SKM-1 (cell line): ENCODE results near the gene KIAA0513.
A peak's percentile ranks its signal among the peaks of the same experiment; 100 is the strongest.

ENCODE experiments used
- DNase-seq: peaks from one replicate; lab custom pipeline; 2025; ENCODE audit not compliant: unreplicated experiment; lab: John Stamatoyannopoulos, UW

The KIAA0513 gene

DNA sequence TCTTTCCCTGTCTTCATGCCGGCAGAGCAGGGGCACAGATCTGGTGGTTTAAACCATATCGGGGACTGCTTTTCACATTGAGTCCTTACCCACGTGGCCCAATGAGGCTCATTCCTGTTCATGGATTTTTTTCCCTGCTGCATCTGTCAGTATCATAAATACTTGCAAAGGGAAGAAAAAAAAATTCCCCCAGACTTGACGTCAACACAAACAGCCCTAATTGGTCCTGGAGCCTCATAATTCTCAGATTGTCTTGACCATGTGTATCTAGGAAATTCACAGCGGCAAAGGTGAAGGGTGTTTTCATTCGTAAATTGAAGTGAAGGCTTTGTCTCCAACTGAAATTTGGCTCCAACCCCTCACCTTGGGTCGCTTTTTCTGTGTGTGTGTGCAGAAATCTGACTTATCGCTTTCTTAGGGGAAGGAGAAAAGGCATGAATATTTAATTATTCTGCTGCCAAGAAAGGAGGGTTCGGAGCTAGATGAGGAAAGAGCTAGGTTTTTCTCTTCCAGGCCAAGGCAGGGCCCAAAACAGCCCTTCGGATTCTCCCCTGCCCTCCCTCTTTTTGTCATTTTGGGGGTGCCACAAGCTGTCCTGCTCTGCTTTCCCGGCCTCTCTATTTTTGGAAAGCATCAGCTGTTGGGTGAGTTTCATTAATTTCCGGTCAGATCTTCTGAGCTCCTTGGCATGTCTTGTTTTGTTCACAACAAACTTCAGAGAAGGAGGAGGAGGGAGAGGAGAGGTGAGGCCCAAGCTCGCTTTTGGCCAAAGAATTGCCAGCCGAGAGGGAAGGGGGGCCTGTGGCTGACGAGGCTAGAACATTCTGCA, 102.5 kb downstream of the KIAA0513 start:
- DNase-seq, result no peak

DNA sequence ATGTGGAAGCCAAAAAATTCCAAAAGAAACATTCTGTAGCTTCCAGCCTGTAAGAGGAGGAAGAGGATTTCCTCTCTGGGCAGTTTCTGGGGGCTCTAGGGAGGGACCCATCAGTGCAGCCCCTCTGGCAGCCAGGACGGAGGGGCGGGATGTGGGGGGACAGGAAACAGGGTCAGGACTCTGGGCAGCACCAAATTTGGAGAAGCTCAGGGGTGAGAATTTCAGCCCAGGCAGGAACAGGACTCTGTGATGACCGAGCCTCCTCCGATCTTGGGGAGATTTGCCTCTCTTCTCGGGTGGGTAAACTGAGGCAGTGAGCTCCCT, 103.1 kb downstream of the KIAA0513 start:
- DNase-seq, result no peak

DNA sequence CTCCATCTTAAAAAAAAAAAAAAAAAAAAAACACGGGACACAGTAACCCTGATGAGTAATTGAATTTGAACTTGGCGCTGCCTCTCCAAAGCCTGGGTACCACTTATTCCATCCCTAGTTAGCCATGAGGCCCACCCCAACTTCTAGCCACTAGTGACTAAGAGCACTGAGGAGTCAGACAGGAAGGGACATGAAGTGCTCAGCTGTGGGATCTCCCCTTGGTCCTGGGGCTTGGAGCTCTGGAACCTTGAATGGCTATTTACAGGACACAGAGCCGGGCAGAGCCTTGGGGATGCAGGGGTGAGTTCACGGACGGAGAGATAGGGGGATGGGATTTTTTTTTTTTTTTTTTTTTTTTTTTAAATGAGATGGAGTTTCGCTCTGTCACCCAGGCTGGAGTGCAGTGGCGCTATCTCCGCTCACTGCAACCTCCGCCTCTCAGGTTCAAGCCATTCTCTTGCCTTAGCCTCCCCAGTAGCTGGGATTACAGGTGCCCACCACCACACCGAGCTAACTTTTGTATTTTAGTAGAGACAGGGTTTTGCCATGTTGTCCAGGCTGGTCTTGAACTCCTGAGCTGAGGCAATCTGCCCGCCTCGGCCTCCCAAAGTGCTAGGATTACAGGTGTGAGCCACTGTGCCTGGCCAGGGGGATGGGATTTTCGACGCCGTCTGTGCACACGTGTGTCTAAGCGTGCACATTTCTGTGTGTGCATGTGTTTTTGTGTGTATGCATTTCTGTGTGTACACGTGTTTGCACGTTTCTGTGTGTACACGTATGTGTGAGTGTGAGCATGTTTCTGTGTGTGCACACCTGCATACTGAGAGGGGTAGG, 105.1 kb downstream of the KIAA0513 start:
- no peak for DNase-seq

DNA sequence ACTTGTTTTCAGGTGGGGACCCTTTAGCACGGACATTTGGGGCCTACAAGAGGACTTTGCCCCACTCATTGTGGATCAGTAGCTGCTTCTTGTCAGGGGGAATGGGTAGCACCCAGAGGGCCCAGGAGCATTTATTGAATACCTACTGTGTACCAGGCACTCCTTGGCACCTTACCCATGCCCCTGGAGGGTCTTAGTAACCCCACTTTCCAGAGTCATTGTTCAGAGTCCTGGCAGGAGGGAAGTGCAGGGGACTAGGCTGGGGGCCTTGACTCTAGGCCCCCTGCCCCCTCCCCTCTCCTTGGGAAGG, 105.7 kb downstream of the KIAA0513 start:
- DNase-seq, result no peak

DNA sequence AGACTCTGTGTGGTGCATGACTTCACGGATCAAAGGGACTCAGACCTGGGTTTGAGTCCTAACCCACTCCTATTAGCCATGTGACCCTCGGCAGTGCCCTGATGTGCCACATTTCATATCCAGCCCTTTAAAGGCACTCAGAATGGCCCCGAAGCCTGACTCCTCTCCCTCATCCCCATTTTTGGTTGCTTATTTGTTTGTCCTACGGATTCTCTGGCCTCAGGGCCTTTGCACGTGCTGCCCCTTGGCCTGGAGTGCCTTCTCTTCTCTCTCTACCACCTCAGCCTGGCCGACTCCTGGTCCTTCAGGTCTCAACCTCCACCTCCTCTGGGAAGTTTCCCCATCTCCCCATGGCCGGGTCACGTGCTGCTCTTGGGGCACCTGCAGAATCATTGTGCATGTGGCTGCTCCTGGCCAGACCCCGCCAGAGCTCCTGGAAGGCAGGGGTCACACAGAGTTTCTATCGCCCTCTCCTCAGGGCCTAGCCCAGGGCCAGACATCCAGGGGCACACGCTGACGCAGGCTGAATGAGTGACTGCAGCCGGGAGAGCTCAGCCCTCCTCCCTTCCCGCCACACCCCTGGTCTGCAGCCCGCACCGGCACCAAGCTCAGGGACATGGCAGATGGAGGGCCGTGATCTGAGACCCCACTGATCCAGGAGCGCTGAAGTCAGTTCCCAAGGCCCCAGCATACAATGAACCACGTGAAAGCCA, 106.6 kb downstream of the KIAA0513 start:
- no peak for DNase-seq

DNA sequence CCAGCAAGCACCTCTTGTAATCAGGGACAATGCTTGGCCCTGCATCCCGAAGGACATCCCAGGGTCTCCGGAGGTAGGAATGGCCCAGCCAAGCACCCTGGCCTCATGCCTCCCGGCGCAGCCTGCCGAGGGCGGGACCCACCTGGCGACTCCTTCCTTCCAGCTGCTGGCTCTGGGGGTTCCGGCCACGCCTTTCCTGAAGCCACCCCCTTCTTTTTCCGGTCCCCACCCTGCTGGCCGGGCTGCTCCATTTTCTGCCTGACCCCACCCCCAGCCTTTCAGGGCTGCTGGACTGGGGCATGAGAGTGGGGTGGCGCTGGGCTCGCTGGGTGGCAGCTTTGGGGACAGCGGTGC, 107.2 kb downstream of the KIAA0513 start:
- no peak for DNase-seq

DNA sequence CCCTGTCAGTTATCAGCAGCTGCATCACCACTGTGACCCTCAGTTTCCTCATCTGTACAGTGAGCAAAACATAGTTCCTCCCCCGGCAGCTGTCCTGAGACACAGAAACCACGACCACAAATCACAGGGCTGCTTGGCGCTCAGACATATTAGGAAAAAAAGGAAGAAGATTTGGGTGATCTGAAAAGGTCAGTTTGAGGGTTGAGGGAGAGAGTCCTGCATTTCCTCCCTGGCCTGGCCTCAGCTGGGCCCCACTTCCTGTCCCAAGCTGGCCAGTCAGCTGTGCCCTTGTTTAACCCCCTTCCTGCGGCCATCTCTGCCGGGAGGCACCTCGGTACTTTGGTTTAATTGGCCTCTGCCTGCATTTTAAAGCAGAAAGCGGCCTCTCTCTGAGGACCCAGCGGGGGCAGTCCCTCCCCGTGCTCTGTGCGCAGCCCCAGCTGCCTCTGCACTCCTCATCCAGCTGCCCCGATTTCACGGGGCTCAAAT, 108.7 kb downstream of the KIAA0513 start:
- peak; percentile 84 for DNase-seq

DNA sequence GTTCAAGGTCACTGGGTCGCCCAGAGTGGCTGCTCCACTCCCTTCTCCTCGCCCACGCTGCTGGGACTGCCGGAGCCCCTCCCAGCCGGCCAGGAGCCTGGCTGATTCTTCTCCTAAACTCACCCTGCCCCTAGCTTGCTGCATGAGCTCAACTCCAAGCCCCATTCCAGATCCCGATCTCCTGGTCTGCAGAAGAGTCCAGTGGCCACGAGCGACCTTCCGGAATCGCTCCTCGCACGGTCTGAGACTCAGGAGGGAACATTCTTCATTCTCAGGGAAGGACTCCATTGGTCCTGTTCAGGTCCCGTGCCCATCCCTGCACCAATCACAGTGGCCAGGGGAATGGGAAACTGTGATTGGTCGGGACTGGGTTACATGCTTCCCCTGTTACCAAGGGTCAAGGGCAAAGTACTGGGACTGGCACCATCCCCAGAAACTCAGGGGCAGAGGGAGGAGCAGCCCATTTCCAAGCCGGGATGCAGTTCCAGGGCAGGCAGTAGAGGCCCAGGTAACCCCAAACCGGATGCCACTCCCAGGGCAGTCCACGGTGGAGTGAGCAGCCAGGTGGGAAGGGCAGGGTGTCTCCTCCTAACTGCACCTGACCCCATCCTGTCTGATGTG, 109.2 kb downstream of the KIAA0513 start:
- no peak for DNase-seq

DNA sequence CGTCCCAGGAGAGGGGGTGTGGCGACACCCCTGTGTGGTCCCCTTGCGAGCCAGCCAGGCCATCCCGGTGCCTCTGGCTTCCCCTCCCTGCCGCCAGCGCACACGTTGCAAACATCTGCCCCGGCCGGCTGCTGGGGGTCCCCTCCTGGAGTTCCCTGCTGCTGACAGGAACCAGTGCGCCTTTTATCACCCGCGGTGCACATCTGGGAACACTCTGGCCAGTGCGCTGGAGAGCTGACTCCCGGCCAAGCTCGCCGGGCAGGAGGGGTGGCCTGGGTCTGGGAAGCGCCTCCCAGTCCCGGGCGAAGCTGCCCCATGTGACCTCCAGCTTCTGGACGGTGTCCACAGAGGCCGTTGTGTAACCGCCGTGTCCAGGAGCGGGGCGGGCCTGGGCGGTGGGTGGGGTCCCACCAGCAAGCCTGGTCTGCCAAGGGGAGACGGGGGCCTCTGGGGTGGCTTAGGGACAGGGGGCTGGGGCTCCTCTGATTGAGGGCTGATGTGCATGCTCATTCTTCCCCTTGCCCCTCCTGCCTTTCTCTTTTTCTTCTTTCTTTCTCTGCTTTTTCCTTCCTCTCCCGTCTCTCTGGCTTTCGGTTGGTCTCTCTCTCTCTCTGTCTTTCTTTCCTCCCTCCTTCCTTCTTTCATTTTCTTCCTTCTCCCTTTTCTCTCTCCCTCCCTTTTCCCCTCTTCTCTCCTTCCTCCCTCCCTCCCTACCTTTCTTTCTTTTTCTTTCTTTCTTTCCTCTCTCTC, 109.9 kb downstream of the KIAA0513 start:
- DNase-seq, result no peak

DNA sequence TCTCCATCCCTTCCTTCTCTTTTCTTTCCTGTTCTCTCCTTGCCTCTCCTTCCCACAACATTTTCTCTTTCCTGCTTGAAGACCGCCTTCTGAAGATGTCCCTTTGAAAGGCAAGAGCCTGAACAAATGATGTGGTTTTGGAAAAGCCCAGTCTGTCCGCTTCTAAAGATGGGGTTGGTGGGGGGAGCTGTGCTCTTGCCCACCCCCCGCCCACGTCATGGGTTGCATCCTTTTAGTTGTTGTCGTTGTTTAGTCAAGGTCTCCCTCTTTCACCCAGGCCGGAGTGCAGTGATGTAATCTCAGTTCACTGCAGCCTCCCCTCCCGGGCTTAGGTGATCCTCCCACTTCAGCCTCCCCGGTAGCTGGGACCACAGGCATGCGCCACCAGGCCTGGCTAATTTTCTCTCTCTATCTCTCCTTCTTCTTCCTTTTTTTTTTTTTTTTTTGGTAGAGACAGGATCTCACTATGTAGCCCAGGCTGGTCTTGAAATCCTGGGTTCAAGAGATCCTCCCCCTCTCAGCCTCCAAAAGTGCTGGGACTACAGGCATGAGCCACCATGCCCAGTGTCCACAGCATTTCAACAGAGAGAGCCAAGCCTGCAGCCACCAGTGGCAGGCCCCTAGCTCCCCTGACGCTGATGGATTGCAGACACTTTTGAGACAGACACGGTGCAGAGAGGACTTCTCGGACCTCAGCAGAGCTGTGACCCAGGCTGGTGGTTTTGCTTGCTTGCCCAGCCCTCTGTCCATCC, 110.7 kb downstream of the KIAA0513 start:
- no peak for DNase-seq

DNA sequence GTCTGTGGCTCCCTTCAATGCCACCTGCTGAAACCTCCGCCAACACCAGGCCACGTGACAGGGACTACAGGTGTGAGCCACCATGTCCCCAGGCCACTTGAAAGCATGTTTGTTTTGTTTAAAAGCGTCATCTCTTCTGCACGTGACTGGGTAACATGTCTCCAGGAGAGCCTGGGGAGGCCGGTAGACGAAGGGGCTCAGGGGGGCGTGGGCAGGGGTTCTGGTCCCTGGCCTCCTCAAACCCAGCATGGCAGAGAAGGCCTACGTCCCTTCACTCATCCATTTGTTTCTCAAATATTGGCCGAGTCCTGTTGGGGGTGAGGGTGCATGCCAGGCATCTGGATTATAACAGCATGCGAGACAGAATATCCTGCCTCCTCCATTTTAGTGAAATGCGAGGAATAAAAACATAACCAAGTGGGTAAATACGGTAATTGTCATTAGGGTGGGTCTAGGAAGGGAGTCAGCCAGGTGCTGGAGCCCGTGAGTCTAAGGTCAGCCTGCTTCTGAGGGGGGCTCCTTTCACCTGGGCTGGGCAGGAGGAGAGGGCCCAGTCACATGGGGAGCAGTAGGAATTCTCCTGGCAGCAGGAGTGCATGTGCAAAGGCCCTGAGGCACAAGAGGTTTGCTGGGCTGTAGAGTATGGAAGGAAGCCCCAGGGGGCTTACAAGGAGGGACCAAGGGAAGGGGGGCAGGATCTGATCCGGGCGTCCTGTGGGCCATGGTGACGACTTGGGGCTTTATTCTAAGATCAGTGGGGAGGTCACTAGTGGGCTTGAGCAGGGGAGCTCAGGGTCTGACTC, 111.4 kb downstream of the KIAA0513 start:
- DNase-seq, result no peak

DNA sequence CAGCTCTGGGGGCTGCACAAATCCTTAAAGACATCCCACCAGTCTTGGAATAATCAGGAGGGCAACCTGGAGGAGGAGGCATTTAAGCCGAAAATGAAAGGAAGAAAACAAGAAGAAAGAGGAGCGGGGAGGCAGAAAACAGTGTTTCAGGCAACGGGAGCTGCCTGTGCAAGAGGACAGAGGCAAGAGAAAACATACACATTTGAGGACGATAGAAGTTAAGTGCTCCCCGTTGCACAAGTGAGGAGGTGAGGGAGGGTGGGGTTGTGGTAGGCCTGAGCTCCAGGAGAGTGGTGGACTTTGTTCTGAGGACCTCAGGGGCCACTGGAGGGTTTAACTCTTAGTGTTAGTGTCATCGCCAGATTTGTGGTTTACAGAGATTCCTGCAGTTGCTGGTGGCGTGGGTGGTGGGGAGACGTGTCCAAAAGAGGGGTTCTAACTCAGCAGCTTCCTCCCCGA, 112.3 kb downstream of the KIAA0513 start:
- no peak for DNase-seq

DNA sequence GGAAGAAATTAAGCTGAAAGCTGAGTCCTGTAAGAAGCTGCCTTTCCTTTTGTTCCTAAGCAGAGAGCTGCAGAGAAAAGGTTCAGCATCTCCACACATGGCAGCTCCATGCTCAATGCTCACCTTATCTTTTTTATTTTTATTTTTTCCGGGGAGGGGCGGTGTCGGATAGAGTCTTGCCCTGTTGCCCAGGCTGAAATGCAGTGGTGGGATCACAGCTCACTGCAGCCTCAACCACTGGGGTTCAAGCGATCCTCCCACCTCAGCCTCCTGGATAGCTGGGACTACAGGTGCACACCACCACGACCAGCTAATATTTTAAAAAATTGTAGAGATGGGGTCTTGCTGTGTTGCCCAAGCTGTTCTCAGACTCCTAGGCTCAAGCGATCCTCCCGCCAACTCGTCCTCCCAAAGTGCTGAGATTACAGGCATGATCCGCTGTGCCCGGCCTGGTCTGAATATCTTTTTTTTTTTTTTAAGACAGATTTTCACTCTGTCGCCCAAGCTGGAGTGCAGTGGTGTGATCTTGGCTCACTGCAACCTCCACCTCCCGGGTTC, 112.9 kb downstream of the KIAA0513 start:
- DNase-seq, result no peak

DNA sequence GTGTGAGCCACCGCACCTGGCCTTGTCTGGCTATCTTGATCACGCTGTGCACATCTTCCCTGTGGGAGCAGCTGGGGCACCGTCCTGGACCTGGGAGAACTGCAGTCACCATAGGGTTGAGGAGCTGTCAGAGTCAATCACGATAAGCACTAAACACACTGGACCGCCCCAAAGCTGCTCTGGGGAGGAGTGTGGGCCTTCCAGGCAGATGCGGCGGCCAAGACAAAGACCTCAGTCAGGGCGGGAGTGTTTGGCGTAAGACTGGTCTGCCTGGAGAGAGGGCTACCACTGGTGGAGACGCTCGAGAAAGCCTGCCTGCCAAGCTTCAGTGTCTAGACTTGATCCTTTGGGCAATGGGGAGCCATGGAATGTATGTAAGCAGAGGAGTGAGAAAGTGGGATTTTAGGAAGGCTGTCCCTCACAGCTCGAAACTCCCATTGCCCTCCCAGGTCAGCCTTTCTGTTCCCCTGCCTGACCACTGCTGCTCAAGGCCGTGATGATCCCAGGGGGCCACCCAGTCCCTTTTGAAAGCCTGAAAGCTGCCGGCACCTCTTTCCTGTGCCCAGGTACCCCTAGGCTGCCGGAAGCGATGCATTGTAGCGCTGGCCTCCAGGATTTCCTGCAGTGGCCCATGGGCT, 114.0 kb downstream of the KIAA0513 start:
- DNase-seq, result no peak

DNA sequence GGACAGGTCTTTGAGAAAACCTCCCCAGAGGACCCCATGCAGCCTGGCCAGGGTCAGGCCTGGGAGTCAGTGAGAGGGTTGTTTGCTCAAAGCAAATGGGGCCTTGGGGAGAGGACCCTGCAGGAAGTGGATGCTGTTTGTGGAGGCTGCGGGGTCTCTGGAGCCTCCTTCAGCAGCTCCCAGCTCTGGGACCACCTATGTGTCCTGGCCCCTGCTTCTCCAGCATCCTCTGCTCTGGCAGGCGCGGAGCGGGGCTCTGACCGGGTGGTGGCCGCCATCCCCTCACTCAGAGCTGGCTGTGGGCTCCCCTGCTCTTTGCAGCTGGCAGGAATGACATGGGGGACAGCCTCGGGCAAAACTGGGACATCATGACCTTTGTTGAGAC, 114.5 kb downstream of the KIAA0513 start:
- no peak for DNase-seq

DNA sequence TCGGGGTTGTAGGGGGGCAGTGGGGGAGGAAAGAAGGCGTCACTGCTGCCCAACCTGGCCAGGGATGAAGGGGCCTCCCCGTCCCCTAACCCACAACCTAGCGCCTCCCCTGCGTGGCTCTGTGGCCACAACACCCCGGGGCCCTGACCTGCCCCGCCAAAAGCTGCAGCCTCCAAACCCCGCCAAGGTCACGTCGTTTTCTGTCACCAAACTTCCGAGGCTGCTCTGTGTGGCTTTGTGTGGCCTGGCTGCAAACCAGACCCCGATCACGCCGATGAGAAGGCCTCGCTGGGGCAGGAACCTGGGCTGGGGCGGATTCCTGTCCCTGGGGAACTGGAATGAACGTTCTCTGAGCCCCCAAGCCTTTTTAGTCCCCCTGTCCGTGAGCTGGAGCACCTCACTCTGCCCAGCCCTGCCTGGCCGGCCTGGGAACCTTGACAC, 115.2 kb downstream of the KIAA0513 start:
- no peak for DNase-seq
